HG03469 (cell line): ENCODE data around the gene PSMB10.

Experiments used
- ATAC-seq: cut with Tn5 transposase; IDR thresholded peaks from one replicate; pipeline ENCODE4 v1.9.1; 2021; ENCODE audit warnings: mild to moderate bottlenecking, moderate library complexity, moderate number of reproducible peaks; ENCODE audit not compliant: unreplicated experiment

PSMB10 gene

DNA sequence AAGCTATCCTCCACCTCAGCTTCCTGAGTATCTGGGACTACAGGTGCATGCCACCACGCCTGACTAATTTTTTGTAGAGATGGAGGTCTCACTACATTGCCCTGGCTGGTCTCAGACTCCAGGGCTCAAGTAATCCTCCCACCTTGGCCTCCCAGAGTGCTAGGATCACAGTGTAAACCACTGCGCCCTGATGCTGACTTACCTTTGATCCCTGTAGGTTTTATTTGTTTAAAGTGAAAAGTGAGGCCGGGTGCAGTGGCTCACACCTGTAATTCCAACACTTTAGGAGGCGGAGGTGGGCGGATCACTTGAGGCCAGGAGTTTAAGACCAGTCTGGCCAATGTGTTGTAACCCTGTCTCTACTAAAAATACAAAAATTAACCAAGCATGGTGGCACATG, 34.9 kb downstream of the PSMB10 start:
- no peak for ATAC-seq

GRCh38 chr16:67897231-67897630, 39.4 kb downstream of the PSMB10 start:
- ATAC-seq = no peak

GRCh38 chr16:67893743-67894399, 42.8 kb downstream of the PSMB10 start:
- ATAC-seq = no peak

DNA sequence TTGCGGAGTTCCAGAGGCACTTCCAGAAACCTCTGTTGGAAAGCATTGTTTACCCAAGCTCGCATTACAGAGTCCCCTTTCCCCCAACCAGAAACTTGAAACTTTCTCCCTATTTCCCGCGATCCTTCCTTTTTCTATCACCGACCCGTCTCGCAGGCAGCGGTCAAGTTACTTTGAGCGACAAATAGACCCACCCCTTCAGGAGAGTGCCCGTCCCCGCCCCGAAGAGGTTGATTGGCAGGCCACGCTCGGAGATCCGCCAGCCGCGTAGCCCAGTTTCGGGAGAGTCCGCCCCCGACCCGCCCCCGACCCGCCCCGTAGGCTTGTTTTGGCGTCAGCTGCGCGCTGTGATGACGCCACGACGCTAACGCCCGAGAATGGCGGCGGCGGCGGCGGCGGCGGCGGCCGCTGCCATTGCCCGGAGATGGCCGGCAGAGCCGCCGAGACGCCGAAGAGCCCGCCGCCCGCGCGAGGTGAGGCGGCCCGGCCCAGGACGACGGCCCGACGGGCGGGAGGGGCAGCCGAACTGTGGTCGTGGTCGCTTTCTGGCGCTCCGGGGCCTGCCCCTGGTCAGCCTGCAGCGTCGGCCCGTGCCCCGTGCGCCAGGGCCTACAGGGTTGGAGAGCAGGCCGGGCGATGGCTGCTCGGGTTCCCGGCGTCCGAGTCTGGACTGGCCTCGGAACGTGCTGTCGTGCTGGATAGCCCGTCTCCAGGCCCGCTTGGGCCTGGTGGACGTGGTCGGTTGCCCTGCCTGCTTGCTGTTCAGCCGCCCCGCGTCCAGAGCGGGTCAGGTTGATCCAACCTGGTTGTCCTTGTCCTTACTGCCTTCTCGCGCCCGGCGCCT, 43.5 kb downstream of the PSMB10 start, which contains the start of gene PSKH1:
Gene PSKH1 (plus strand): TSS at position 356 of the 844 bp plus-strand sequence. CDS start 15,496 bp downstream, outside the sequence.
- ATAC-seq = peak; percentile 46

- ATAC-seq = no peak
Observed at GRCh38 chr16:67892375-67892774, 44.3 kb downstream of the PSMB10 start.

DNA sequence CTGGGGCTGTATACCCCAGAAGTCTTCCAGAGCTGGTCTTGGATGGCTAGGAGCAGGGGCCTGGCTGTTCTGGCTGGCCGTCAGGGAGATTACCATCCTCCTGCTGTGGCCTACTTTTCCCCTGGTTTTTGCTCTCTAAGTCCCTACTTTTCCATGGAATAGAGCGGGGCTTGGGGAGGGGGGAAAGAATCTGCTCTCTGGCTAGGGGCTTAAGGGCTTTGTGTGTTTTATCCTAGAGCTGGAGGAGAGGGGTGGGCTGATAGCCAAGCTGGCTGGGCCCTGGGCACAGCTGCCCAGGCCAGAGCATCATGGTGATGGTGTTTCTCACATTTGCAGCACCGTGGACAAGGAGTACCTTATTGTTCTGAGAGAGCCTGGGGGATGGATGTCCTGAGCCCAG, 48.3 kb downstream of the PSMB10 start:
- no peak for ATAC-seq

GRCh38 chr16:67886387-67886786, 50.3 kb downstream of the PSMB10 start:
- ATAC-seq = no peak

DNA sequence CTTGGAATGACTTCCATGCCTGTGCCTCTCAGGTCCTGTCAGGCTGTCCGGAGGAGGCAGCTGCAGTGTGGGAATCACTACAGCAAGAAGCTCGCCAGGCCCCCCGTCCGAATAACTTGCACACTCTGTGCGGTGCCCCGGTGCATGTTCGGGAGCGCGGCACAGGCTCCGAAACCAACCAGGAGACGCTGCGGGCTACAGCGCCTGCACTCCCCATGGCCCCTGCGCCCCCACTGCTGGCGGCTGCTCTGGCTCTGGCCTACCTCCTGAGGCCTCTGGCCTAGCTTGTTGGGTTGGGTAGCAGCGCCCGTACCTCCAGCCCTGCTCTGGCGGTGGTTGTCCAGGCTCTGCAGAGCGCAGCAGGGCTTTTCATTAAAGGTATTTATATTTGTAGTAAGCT, 50.7 kb downstream of the PSMB10 start:
- no peak for ATAC-seq

- no peak for ATAC-seq
Observed at GRCh38 chr16:67885545-67885944, 51.1 kb downstream of the PSMB10 start.

DNA sequence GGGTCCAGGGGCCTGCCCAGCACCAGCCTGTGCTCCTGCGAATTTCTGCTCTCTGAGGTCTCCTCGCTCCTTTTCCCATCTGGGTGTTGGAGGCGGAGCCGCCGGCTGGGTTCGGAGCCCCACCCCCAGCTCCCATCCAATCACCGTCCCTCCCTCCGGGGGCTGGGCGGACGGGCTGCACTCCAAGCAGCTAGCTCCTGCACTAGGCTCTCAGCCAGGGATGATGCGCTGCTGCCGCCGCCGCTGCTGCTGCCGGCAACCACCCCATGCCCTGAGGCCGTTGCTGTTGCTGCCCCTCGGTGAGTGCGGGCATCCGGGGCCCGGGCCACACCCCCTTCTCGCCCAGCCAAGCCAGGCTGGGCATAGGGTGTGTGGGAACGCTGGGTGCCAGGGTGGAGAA, 52.0 kb downstream of the PSMB10 start, which contains the start of gene NRN1L:
Gene NRN1L (plus strand): TSS at position 202 of the 400 bp plus-strand sequence. CDS start 19 bp downstream, at position 221.
- ATAC-seq = no peak
